Left lobe of liver (tissue), 2 donors: ENCODE results near the gene SUCLG1. TPM values are rescaled to one million over a fixed set of nuclear protein-coding genes. Genes with fewer than 3 reads are reported as not detected.
A peak's percentile ranks its signal among the peaks of the same experiment; 100 is the strongest.

Experiments used
- ATAC-seq: fragments of 200-7000 bp; cut with Tn5 transposase; one replicate; pipeline ENCODE4 v1.9.1; 2020; ENCODE audit warnings: mild to moderate bottlenecking, moderate library complexity
- DNase-seq: peaks from one replicate; pipeline ENCODE4 v3.0.0-alpha.2; 2020; ENCODE audit warnings: low spot score
- total RNA-seq: library from RNA; stranded (reverse); gene quantifications from one replicate; pipeline ENCODE4 v1.2.1, GENCODE V29; 2021
- donor health status: DM: no; HTN: no; CAD: no; lungs with moderate emphysema.
- donor health status: DM: no; HTN: yes; CAD: no.

The SUCLG1 gene
- total RNA-seq, 1 donor from 2014 or later, result 82.0 TPM

DNA sequence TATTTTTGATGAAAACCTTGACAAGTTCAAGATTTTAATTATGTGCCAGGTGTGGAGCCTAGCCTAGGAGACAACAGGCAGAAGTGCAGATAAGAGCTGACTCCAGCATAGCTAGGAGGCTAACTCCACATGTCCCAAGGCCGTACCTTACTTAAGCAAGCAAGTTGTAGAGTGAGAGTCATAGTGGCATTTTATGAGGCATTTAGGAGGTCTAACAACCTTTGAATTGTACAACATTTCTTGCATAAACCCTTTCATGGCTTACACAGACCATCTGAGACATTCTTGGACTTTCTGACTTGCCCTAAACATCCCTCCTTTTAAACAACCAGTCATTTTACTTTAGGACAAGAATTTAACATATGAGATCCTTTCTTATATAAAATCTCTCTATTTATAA, 8.3 kb upstream of the SUCLG1 start:
- DNase-seq (no peak), ATAC-seq (no peak)

DNA sequence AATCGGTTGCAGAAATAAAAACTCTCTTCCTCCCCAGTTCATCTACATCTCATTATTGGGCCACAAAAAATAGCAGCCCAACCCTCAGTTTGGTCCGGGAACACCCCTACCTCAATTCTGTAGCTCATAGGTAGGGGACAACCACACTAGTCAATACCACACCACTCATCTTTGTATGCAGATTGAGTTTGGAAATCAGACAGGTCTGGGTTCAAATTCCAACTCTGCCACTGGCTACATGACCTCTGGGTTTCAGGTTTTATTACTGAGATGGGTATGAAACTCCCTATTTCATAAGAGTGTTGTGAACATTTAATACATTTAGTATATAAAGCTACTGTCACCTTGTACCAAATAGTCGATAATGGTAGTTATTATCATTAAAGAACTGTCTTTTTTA, 2.2 kb upstream of the SUCLG1 start:
- peak; percentile 36 for ATAC-seq
- peak; percentile 51 for DNase-seq

DNA sequence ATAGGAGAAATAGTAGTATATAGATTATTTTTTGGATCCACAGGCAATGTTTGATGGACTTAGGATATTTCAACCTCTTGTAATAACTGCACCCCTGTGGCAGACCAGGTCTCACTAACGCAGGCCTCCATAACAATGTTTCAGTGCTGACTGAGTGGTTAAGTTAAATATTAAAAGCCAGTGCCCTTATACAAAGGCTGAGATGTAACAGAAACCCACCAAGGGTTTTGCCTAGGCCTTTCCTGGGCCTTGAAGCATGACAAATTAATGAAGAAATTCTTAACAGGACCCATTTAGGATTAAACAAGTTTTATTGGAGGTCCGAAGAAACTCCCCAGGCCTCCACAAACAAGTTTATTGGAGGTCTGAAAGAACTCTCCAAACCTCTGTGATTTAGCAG, 1.6 kb upstream of the SUCLG1 start:
- ATAC-seq, result no peak

DNA sequence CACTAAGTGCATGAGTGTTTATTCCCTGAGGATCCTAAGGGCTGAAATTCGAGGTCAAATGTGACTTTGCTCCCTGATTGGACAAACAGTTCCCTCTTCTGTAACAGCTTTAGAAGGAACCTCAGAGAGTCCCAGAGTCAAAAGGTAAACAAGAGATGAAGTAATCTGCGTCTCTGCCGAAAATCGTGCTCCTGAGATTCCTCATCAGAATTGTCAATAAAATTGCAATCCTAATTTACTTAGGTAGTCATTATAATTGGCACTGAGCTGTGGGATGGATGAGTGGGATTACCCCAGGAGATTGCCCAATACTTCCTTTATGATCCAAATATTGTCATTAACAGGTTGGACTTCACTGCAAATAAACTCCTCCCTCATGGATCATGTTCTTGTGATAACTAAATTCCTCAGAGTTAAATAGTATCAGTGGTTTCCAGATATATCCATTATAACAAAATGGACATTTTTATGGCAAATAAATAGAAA, 907 bp upstream of the SUCLG1 start:
- ATAC-seq (peak; percentile 4), DNase-seq (no peak)

More for the DNA sequence above, 1.6 kb upstream of the SUCLG1 start:
- no peak for DNase-seq

DNA sequence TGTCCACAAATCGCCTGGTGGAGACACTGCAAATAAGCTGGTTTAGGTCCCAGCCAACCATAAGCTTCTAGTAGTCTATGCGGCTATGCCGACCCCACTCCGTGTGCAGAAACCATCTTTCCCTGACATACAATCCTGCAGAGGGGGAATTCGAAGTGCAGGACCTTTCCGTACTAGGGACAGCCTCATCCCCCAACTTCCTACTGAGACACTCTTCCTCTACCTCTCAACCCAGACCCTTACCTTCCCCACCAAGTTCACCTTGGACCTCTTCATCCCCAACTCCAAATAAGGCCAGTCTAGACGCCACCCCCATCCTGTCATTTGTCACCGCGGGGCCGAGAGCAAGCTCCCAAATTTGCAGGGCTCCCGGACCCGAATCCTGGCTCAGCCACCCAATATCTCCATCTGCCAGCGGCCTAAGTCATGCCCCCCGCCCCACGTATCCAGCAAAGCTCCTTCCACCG, 496 bp downstream of the SUCLG1 start:
- ATAC-seq, result peak; percentile 34

DNA sequence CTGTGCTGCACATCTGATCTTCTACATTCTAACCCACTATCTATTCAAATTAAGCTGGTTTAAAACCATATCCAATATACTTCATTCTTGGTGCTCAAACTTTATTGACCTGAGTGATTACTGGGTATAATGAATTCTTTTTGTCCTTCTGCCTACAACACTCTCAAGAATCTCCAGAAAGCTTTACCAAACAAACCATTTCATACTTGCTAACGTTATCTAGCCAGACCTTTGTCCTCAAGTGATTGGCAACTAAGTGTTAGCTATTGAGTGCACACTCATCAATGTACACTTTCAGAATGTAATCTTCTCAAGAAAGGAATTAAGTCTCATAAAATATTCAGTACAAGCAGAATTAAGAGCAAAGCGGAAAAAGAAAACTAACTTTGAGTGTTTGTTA, 1.4 kb downstream of the SUCLG1 start:
- no peak for DNase-seq
- ATAC-seq, result no peak

More for the DNA sequence above, 496 bp downstream of the SUCLG1 start:
- DNase-seq, result no peak

DNA sequence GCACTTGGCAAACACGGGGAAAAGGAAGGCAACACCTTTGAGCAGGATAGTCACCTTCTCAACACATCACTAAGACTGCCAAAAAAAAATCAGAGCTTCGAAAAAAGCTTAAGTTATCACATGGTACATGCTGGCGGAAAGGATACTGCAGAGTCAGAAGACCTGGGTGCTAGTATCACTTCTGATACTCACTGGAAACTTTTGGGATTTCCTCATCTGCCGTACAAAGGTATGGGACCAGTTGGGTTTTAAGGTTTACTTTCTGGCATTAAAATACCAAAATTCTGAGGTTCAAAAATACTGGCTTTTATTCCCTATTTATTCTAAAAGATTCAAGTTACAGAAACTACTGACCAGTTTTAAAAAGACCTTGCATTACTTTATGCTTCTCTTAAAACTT, 2.9 kb downstream of the SUCLG1 start:
- ATAC-seq, result no peak
- DNase-seq, result no peak

DNA sequence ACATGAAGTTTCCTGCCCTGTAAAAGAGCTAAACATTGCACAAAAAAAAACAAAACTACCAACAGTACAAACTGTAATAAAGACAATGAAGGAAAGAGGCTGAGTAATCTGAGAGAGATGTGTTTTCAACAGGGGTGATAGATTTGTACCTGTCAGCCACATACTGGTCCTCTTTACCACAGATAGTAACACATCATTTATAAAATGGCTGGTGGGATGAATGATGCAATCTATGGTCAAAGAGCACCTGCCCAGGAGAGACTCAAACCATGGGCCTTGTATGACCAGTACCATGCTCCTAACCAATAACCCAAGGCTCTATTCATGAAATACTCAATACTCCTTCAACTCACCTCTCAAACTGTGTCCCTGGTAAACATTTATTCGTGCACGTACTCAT, 4.5 kb downstream of the SUCLG1 start:
- ATAC-seq (no peak), DNase-seq (no peak)

DNA sequence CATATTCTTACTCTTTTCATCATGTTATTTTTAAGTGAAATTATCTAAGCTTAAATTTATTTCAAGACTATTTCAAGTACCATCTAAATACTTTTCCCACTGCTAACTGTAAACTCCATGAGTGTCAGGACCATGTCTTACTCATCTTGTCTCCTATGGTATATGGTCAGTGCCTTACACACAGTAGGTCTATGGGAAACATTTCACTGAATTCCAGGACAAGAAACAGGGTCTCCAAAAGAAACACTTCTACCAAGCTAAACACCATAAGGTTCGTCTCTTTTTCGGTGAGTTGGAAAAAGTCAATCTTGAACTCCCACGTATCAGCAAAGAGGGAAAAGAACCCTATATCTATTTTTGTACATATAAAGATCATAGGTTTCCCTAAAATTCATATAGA, 6.5 kb downstream of the SUCLG1 start:
- ATAC-seq, result no peak
- no peak for DNase-seq

DNA sequence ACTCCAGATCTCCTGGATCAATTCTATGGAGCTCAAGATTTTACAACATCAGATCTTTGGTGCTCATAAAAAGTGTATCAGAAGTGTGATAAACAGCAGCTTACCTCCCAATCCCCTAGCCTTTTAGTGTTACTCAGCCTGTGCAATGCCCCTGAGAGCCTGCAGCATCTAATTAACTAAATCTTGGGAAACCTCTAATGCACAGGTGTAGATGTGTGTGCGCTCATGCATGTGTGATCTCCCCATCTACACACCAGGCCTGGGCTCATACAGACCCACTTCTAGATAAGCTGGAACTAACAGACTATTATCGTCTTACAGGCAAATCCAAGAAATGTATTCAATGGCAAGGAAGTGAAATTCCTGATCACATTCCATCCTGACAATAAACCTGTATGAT, 7.5 kb downstream of the SUCLG1 start:
- DNase-seq (no peak), ATAC-seq (no peak)

DNA sequence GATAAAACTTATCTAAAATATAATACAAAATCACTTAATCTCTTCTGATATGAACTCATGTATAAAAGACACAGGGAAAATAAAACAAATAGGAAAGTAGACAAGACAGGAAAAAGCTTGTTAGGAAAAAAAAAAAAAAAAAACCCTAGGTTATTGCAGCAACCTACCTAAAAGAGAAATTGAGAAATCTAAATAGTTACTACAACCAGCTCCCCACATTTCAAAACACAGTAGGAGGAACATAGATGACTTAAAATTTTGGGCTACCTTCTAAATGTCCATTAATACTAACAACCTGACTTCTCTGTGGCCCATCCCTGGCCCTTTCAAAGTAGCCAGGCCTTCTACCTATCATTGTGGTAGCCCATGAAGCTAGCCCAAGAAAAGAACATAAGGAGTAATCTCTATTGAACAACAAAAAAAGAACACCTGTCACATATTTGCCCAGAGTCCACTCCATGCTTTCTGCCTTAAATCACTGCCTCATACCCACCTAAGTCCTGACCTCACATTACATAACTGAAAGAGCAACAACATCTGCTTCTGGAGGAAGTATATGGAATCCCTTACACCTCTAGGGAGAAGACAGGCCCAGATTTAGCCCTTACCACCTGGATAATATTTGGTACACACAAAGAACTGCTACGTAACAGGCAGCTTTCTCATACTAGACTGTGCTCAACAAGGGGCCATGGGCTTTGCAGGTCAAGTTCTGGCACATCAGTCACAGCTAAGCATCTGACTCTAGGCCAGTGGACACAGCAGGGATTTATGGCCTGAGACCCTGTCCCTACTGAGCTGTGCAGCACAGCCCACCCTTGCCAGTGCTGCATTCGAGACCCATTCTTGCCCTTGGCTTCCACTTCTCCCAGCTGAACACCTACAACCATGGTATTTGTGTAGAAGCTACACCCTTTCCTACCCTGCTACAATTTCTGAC, 8.5 kb downstream of the SUCLG1 start:
- DNase-seq, result no peak
- peak; percentile 76 for ATAC-seq

DNA sequence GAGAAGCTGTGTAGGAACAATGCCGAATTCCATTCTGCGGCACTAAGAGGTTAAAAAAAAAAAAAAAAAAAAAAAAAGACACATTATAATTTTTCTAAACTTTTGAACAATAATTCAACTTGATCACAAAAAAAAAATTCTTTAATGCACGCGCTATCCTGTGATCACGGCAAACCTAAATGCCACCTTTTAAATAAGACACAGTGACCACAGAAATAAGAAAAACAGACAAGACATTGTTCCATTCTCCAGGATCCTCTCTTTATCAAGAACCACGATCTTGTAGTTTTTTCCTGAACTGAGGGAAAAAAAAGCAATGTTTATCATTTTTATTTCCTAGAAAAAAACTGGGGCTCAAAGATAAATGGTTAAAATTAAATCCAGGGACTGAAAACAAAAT, 9.4 kb downstream of the SUCLG1 start:
- DNase-seq, result no peak
- ATAC-seq, result no peak

DNA sequence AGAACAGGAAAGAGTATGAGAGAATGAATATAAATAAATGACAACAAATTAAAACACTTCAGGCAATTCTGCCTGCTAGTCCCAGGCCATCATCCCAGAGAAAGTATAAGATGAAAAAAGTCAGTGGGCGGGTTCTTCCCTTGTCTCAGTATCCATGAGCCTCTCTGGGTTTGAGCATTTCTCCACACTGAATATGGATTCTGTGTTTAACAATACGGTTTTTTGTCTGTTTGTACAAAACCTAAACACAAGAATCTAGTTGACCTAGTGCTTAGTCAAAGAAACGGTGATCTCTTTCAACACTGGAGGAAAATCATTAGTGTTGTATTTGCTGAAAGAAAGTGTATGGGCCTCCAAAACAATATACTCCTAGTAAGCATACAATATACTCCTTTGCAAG, 10.0 kb downstream of the SUCLG1 start:
- ATAC-seq (no peak), DNase-seq (no peak)

DNA sequence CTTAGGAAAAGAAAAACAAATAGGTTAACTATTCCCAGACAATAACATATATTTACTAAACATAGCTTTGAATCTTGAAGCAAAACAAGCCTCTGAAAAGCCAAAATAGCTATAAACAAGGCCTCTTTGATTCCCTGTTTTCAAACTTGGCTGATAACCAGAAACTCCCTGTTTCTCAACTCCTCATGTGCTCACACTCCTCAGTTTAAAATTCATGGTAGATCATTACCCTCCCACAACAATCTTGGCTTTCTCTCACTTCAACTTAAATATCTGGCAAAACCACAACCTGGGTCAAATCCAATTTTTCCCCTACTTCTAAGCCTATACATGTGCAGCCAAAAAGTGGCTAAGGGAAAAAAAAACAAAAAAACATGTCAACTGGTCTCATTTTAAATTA, 15.6 kb downstream of the SUCLG1 start:
- no peak for ATAC-seq
- no peak for DNase-seq

DNA sequence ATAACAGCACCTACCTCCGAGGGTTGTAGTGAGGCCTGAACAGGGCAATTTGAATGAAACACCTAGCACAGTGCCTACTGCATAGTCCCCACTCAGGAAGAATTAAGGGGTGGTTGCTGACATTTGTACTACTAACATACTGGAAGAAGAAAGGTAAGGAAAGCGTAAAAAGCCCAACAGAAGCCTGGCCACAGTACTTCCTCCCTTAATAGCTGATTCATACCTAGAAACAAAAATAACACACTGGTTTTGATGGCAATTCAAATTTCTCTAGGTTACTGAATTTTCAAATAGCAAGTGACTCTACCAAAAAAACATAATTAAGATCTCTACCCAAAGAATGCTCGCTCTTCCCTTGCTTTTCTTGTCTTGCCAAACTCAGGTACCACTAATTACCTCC, 16.2 kb downstream of the SUCLG1 start:
- ATAC-seq (no peak), DNase-seq (no peak)

DNA sequence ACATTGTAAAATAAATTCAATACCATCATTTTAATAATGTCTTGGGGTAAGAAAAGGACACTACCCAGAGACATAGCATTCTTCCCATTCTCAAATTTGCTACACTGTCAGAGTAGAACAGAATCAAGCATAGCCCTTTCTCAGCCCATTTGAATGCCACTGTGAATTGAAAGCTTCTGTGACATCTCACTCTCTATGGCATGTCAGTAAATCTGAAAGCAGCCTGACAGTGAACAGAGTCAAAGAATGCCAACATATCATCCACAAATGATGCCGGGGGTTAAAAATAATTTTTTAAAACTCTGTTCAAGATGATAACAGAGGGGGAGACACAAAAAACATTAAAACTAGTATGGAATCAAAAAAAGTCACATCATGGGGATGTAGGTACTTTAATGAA, 17.6 kb downstream of the SUCLG1 start:
- no peak for DNase-seq
- no peak for ATAC-seq

DNA sequence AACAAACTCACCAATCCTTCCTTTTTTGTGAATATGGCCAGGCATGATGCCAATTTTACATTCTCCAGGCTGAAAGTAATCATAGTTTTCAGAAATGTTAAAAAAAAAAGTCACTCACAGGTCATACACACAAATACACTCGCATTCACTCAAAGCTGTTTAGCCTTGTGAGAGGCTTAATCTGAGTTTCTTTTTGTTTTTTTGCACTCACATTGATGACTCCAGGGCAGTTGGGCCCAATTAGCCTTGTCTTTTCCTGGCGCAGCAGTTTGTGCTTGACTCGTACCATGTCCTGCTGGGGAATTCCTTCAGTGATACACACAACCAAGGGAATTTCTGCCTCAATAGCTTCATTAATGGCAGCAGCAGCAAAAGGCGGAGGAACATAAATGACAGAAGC, 18.0 kb downstream of the SUCLG1 start:
- ATAC-seq (no peak), DNase-seq (no peak)

DNA sequence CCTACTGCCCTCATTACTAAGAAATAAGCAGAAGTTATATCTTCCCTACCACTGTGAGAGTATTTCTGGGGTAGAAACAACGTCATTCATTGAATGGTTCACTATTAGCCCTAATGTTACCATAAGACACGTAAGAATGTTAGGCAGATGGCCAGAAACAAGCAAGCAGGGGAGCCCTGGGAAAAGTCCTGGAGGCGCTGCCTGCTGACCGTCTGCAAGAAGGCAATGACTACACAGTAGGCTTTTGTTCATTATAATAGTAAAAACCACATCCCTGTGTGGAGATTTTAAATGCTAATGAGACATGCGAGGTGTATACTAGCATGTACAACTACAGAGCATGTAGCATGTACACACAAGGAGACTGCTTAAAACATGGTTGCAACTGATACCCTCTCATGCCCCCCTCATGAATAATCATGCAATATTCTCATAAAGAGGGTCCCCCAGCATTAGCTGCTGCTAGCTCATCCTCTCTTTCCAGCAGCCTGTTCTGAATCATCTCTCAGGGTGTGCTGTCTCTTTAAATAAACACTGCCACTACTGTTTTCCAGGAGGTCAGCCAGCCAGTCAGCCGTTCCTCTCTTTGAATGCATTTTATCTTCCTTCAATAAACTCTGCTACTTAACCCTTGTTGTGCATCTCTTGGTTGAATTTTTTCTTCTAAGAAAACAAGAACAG, 23.6 kb downstream of the SUCLG1 start:
- ATAC-seq (peak; percentile 59), DNase-seq (no peak)

DNA sequence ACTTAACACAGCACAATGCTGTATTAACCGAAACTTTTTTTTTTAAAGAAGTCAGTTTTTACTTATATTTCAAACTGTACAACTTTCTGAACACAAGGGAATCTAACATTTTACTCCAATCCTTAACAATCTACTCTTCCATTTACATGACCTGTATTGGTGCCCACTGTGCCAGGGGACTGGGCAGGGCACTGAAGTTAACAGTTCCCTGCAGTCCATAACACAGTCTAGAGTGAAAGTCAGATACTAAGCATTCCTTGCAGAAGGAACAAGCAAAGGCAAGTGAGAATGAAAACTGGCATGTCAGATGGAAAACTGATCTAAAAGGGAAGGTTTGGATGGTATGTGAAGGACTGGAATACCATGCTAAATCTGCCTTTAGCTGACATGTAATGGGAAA, 29.8 kb downstream of the SUCLG1 start:
- DNase-seq, result no peak
- ATAC-seq, result no peak

DNA sequence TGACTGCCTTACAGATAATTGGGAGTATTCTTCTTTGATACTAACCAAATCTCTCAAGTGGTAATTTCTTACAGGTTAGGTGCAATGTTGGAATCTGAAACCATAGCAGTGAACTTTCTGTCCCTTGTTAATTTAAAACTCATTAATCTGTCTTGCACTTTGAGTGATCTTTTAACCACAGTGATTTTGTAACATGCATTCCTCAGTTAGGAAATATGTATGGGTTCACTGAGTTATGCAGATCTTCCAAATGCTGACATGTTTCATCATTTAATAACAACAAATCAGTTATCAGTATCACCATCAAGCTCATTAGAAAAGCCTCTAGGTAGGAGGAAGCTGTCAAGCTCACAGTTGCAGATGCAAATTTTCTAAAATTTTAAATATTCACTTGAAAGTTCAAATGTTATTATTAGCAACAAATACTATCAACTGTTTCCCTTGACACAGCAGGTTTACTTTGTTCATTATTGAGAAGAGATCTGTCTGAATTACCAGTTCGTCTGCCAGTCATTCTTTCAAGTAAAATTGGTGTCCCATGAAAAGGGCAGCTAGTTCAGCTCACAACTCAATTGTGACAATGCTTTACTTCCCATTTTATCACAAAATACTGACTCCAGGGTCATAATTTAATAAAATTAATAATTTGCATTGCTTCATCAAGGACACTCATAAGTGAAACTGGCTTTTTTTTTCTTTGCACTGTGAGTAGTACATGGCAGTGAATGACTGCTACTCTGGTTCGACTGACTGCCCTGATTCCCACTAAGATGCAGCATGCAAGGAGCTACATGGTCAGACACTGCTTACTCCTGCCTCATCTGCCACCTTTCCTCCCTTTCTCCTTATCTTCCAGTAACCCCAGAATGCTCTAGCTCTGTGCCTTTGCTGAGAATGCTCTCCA, 31.6 kb downstream of the SUCLG1 start:
- ATAC-seq (peak; percentile 60), DNase-seq (no peak)

DNA sequence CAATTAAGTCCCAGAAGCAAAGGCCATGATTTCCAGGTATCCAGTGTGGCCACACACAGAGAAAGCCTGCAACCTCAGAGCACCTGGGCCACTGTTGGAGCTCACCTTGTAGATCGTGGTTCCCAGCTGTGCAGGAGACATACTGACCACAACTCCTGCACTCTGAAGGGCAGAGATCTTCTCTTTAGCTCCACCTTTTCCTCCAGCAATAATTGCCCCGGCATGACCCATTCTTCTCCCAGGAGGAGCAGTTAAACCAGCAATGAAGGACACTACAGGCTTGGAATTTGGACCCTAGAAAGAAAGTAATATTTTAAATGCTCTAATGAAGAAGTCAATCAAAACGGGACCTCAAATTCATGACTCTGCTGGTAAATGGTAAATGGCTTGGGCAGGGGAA, 33.8 kb downstream of the SUCLG1 start:
- ATAC-seq, result no peak
- DNase-seq, result no peak
